Measurements from ENCODE around the gene TMCC1.

TMCC1 gene

GRCh38 chr3:129620828-129621559 is 272.5 kb downstream of the TMCC1 start:
- CTCF ChIA-PET = no interaction called here
- POLR2A ChIA-PET = no interaction called here
- no peak for DNase-seq (ENCODE audit: extremely low spot score)
- TF ChIP-seq CTCF (IDR thresholded peaks at IDR 0.05; ENCODE audit: control extremely low read depth, extremely low read depth, low read depth, missing control alignments) = no peak

- ChIA-PET CTCF (no interaction called here), POLR2A (no interaction called here)
- TF ChIP-seq CTCF (IDR thresholded peaks at IDR 0.05; ENCODE audit: control extremely low read depth, extremely low read depth, low read depth, missing control alignments) = no peak
- DNase-seq (ENCODE audit: extremely low spot score) = no peak
Observed at GRCh38 chr3:129619726-129620162, 273.8 kb downstream of the TMCC1 start.

- DNase-seq (ENCODE audit: extremely low spot score) = no peak
- TF ChIP-seq CTCF (IDR thresholded peaks at IDR 0.05; ENCODE audit: control extremely low read depth, extremely low read depth, low read depth, missing control alignments) = no peak
- CTCF ChIA-PET = interaction anchor here (1.2 kb wide), 1 partner anchor 315 kb away, joined by 3 read pairs; no protein-coding TSS in a partner anchor
- POLR2A ChIA-PET = no interaction called here
Observed at GRCh38 chr3:129618901-129619671, 274.4 kb downstream of the TMCC1 start.

- CTCF ChIA-PET = interaction anchor here (0.7 to 2.7 kb wide), 3 partner anchors 9 to 315 kb away, joined by 3 to 8 read pairs (median 3); no protein-coding TSS in a partner anchor
- POLR2A ChIA-PET = no interaction called here
- TF ChIP-seq CTCF (IDR thresholded peaks at IDR 0.05; ENCODE audit: control extremely low read depth, extremely low read depth, low read depth, missing control alignments) = no peak
- no peak for DNase-seq (ENCODE audit: extremely low spot score)
Observed at GRCh38 chr3:129618186-129618820, 275.2 kb downstream of the TMCC1 start.

- POLR2A ChIA-PET = no interaction called here
- DNase-seq (ENCODE audit: extremely low spot score) = no peak
- CTCF ChIA-PET = interaction anchor here (0.7 to 2.7 kb wide), 5 partner anchors 10 to 480 kb away, joined by 3 to 8 read pairs (median 3); no protein-coding TSS in a partner anchor
Observed at GRCh38 chr3:129617381-129618185, 275.9 kb downstream of the TMCC1 start.

More at GRCh38 chr3:129617381-129618185, 275.9 kb downstream of the TMCC1 start:
- no peak for TF ChIP-seq CTCF (IDR thresholded peaks at IDR 0.05; ENCODE audit: control extremely low read depth, extremely low read depth, low read depth, missing control alignments)
